ENCODE measurements around the gene CCDC24.

DNA sequence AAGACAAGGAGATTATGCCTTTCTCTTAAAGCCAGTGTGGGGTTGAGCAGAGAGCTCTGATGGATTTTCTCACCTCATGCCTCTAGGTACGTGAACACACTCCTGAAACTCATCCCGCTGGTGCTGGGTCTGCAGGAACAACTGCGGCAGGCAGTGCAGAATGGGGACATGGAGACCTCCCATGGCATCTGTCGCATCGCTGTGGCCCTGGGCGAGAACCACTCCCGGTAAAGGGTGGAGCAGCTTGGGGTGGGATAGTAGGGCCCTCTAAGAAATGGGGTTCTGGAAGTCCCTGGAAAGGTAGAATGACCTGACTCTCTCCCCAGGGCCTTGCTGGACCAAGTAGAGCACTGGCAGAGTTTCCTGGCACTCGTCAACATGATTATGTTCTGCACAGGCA lies 35.2 kb upstream of the CCDC24 start:
- TF ChIP-seq POLR2A (IDR thresholded peaks at IDR 0.05; ENCODE audit: low read depth, low read length) (no peak), BHLHE40 (IDR thresholded peaks at IDR 0.05; ENCODE audit: low read depth, low read length) (no peak)
